ENCODE results near the gene CHAC2. TPM values are rescaled to one million over a fixed set of nuclear protein-coding genes. Genes with fewer than 3 reads are reported as not detected.
"Not testable (repeated sequence)": the region's sequence is repeated elsewhere in the genome, so short reads cannot be mapped to it uniquely, and the experiment has no call there.

The CHAC2 gene
- 4.9 TPM for polyA plus RNA-seq (ENCODE audit: insufficient read length)
- long read RNA-seq, donor 1, partial matches to known transcripts = 0 of 4 reads
- long read RNA-seq, donor 1, other reads (novel, unspliced or antisense) = 0 of 4 reads
- long read RNA-seq, donor 2 = 0 reads
- long read RNA-seq, donor 3, partial matches to known transcripts = 0 of 1 reads
- long read RNA-seq, donor 3, other reads (novel, unspliced or antisense) = 0 of 1 reads
- long read RNA-seq, donor 4 = 0 reads
- long read RNA-seq, donor 5, partial matches to known transcripts = 0 of 2 reads
- long read RNA-seq, donor 5, other reads (novel, unspliced or antisense) = 0 of 2 reads
- long read RNA-seq, donor 6, partial matches to known transcripts = 0 of 2 reads
- long read RNA-seq, donor 6, other reads (novel, unspliced or antisense) = 0 of 2 reads
- long read RNA-seq, donor 7, transcript CHAC2-201 (3 exons, 1,321 nt) = major isoform, 5 of 5 reads
- long read RNA-seq, donor 7, partial matches to known transcripts = 0 of 5 reads
- long read RNA-seq, donor 7, other reads (novel, unspliced or antisense) = 0 of 5 reads
- long read RNA-seq, donor 8, partial matches to known transcripts = 0 of 1 reads
- long read RNA-seq, donor 8, other reads (novel, unspliced or antisense) = 0 of 1 reads

- peak; percentile 84 for DNase-seq
Measured at GRCh38 chr2:53767405-53768241, at the start of gene CHAC2. TSS of gene CHAC2 (plus strand) at chr2:53767804. CDS start at chr2:53767887, 83 bp downstream.

- not testable (repeated sequence) for DNase-seq
Measured at GRCh38 chr2:53720944-53721343, 46.7 kb upstream of the CHAC2 start.

- DNase-seq = no peak
Measured at GRCh38 chr2:53724536-53724935, 43.1 kb upstream of the CHAC2 start.

GRCh38 chr2:53725662-53726061 is 41.9 kb upstream of the CHAC2 start:
- DNase-seq = no peak

GRCh38 chr2:53727921-53728320 is 39.7 kb upstream of the CHAC2 start:
- DNase-seq = peak; percentile 25

- no peak for DNase-seq
Measured at GRCh38 chr2:53729143-53729762, 38.4 kb upstream of the CHAC2 start.

- no peak for DNase-seq
Measured at GRCh38 chr2:53737091-53737490, 30.5 kb upstream of the CHAC2 start.

GRCh38 chr2:53739032-53739431 is 28.6 kb upstream of the CHAC2 start:
- DNase-seq = no peak

GRCh38 chr2:53740170-53740569 is 27.4 kb upstream of the CHAC2 start:
- DNase-seq = peak; percentile 28

GRCh38 chr2:53744395-53745065 is 23.1 kb upstream of the CHAC2 start:
- no peak for DNase-seq

- DNase-seq = no peak
Measured at GRCh38 chr2:53750041-53750768, 17.4 kb upstream of the CHAC2 start.

GRCh38 chr2:53751728-53752127 is 15.9 kb upstream of the CHAC2 start:
- DNase-seq = no peak

GRCh38 chr2:53752385-53752784 is 15.2 kb upstream of the CHAC2 start:
- no peak for DNase-seq

GRCh38 chr2:53753041-53753440 is 14.6 kb upstream of the CHAC2 start:
- DNase-seq = no peak

GRCh38 chr2:53755121-53755520 is 12.5 kb upstream of the CHAC2 start:
- DNase-seq = no peak

- DNase-seq = no peak
Measured at GRCh38 chr2:53756644-53757043, 11.0 kb upstream of the CHAC2 start.

- not testable (repeated sequence) for DNase-seq
Measured at GRCh38 chr2:53757206-53757605, 10.4 kb upstream of the CHAC2 start.

- no peak for DNase-seq
Measured at GRCh38 chr2:53765767-53766166, 1.8 kb upstream of the CHAC2 start.

- no peak for DNase-seq
Measured at GRCh38 chr2:53768242-53768542, 588 bp downstream of the CHAC2 start.

- DNase-seq = no peak
Measured at GRCh38 chr2:53769318-53769945, 1.8 kb downstream of the CHAC2 start.

GRCh38 chr2:53770264-53770663 is 2.7 kb downstream of the CHAC2 start:
- no peak for DNase-seq
